ENCODE measurements around the gene JARID2.

GRCh38 chr6:15433511-15433861 is 187.6 kb downstream of the JARID2 start:
- TF ChIP-seq CTCF (IDR thresholded peaks at IDR 0.05; ENCODE audit: low read depth, low read length): no peak
- TF ChIP-seq MYC (IDR thresholded peaks at IDR 0.05; ENCODE audit: low read depth, low read length): no peak
- no peak for TF ChIP-seq POLR2A (IDR thresholded peaks at IDR 0.05; ENCODE audit: extremely low read depth, insufficient read length)
- TF ChIP-seq, protein P1, sequence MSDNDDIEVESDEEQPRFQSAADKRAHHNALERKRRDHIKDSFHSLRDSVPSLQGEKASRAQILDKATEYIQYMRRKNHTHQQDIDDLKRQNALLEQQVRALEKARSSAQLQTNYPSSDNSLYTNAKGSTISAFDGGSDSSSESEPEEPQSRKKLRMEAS (IDR thresholded peaks at IDR 0.05; ENCODE audit: low read depth, low read length): no peak

Data from NB4 (cell line).